AG04449 (cell line): ENCODE results near the gene KDELR1.
"Not testable (repeated sequence)": the region's sequence is repeated elsewhere in the genome, so short reads cannot be mapped to it uniquely, and the experiment has no call there.

ENCODE experiments used
- CTCF ChIA-PET: fragments of 350-600 bp; formaldehyde crosslinking; extraction: SDS; loops from one replicate; lab custom pipeline; 2021; ENCODE audit warnings: antibody characterized with exemption; lab: Yijun Ruan, JAX
- POLR2A ChIA-PET: fragments of 400-600, 350-600 bp; formaldehyde crosslinking; extraction: SDS; loops from one replicate; lab custom pipeline; 2020; ENCODE audit warnings: antibody characterized with exemption, inconsistent platforms; lab: Yijun Ruan, JAX
- DNase-seq: peaks from one replicate; pipeline ENCODE4 v3.0.0-alpha.2; 2010; ENCODE audit warnings: low read depth, low spot score
- H3K4me3 ChIP-seq: 2 replicates; pipeline ENCODE4 v1.5.1; 2011; ENCODE audit warnings: low read depth, mild to moderate bottlenecking, control low read depth, low read length
- CTCF ChIP-seq: IDR thresholded peaks from one replicate; pipeline ENCODE4 v1.5.1; 2011; ENCODE audit warnings: mild to moderate bottlenecking, moderate library complexity, low read length, control low read depth, inconsistent platforms; ENCODE audit not compliant: insufficient read depth; ENCODE audit errors: missing control alignments

Gene KDELR1

GRCh38 chr19:48392860-48393558, 1.7 kb upstream of the KDELR1 start:
- DNase-seq, result no peak
- ChIA-PET CTCF (interaction anchor here (0.8 to 1.9 kb wide), 9 partner anchors 10 to 95 kb away, joined by 3 to 7 read pairs (median 4); no protein-coding TSS in a partner anchor), POLR2A (no interaction called here)
- TF ChIP-seq CTCF, result no peak
- H3K4me3 ChIP-seq, result peak overlapping the region; percentile 51

- ChIA-PET CTCF (interaction anchor here (0.9 to 3.2 kb wide), 46 partner anchors 9 to 217 kb away, joined by 3 to 40 read pairs (median 6); partner anchors contain the start of genes GRWD1, SYNGR4 and TMEM143), POLR2A (interaction anchor here (0.6 to 3.0 kb wide), 8 partner anchors 11 to 192 kb away, joined by 3 to 15 read pairs (median 5); partner anchors contain the start of genes GRWD1, SYNGR4 and TMEM143)
- not testable (repeated sequence) for H3K4me3 ChIP-seq, DNase-seq
Observed at GRCh38 chr19:48392006-48392344, 624 bp upstream of the KDELR1 start.

GRCh38 chr19:48390188-48391099, 907 bp downstream of the KDELR1 start:
- H3K4me3 ChIP-seq, result peak overlapping the region; percentile 98
- ChIA-PET CTCF (interaction anchor here (0.6 to 3.2 kb wide), 56 partner anchors 7 to 218 kb away, joined by 3 to 40 read pairs (median 6); partner anchors contain the start of genes GRWD1, SYNGR4 and TMEM143), POLR2A (interaction anchor here (0.9 to 3.0 kb wide), 4 partner anchors 9 to 193 kb away, joined by 4 to 15 read pairs (median 5); partner anchors contain the start of genes SYNGR4 and TMEM143)
- peak; percentile 74 for TF ChIP-seq CTCF
- no peak for DNase-seq

GRCh38 chr19:48386981-48387380, 4.4 kb downstream of the KDELR1 start:
- DNase-seq, result no peak
- CTCF ChIA-PET, result no interaction called here

GRCh38 chr19:48385461-48386087, 5.8 kb downstream of the KDELR1 start:
- H3K4me3 ChIP-seq, result no peak overlapping the region
- TF ChIP-seq CTCF, result no peak
- POLR2A ChIA-PET, result no interaction called here
- no peak for DNase-seq
- CTCF ChIA-PET, result interaction anchor here (1.0 kb wide), 1 partner anchor 12 kb away, joined by 3 read pairs; no protein-coding TSS in a partner anchor

More at GRCh38 chr19:48386981-48387380, 4.4 kb downstream of the KDELR1 start:
- no peak for TF ChIP-seq CTCF
- POLR2A ChIA-PET, result interaction anchor here (0.5 to 0.7 kb wide), 2 partner anchors 14 to 37 kb away, joined by 3 read pairs; no protein-coding TSS in a partner anchor
- no peak overlapping the region for H3K4me3 ChIP-seq

GRCh38 chr19:48382286-48382685, 9.1 kb downstream of the KDELR1 start:
- POLR2A ChIA-PET, result no interaction called here
- H3K4me3 ChIP-seq, result no peak overlapping the region
- CTCF ChIA-PET, result interaction anchor here (1.5 to 2.3 kb wide), 3 partner anchors 9 to 11 kb away, joined by 5 to 14 read pairs (median 7); partner anchors contain the start of gene KDELR1
- TF ChIP-seq CTCF, result no peak
- no peak for DNase-seq
